H1 (cell line): ENCODE measurements around the gene CCDC71. TPM values are rescaled to one million over a fixed set of nuclear protein-coding genes. Genes with fewer than 3 reads are reported as not detected.

ENCODE experiments used
- CTCF ChIA-PET: fragments of 300-600 bp; sonication (Branson Sonifier 250); formaldehyde crosslinking; loops from one replicate; lab custom pipeline; 2021; ENCODE audit not compliant: partially characterized antibody; lab: Charles Lee
- POLR2A ChIA-PET: fragments of 300-600 bp; sonication (Branson Sonifier 250); formaldehyde crosslinking; loops from one replicate; lab custom pipeline; 2021; ENCODE audit warnings: inconsistent platforms; ENCODE audit not compliant: partially characterized antibody; lab: Charles Lee
- DNase-seq, 2 experiments: peaks; one replicate each; pipeline versions ENCODE4 v3.0.0 to v3.0.0-alpha.2; 2010 to 2022; ENCODE audit warnings: low spot score in 2 of 2, low read depth in 1 of 2, mixed read lengths in 1 of 2
- FAIRE-seq: peaks from 2 replicates; lab custom pipeline; 2011; peaks lifted over from hg19 to GRCh38; lab: Jason Lieb, UNC
- H2AFZ ChIP-seq: 2 replicates; pipeline ENCODE4 v1.8.1; 2012; ENCODE audit warnings: low read length, inconsistent platforms
- H2AK5ac ChIP-seq: 2 replicates; pipeline ENCODE4 v1.6.1; 2013; ENCODE audit warnings: low read depth, low read length
- H2BK120ac ChIP-seq: replicated peaks from 2 replicates; pipeline ENCODE3; 2013; ENCODE audit warnings: low read depth, low read length, inconsistent platforms
- H2BK12ac ChIP-seq: 2 replicates; pipeline ENCODE4 v1.6.1; 2013; ENCODE audit warnings: low read depth, low read length
- H2BK15ac ChIP-seq: 2 replicates; pipeline ENCODE4 v1.6.1; 2013; ENCODE audit warnings: low read length
- H2BK20ac ChIP-seq: 2 replicates; pipeline ENCODE4 v1.6.1; 2013; ENCODE audit warnings: low read length
- H2BK5ac ChIP-seq: 2 replicates; pipeline ENCODE4 v1.6.1; 2013; ENCODE audit warnings: low read depth, low read length
- H3K14ac ChIP-seq: 2 replicates; pipeline ENCODE4 v1.6.1; 2013; ENCODE audit warnings: inconsistent platforms; ENCODE audit not compliant: insufficient read length
- H3K18ac ChIP-seq: 2 replicates; pipeline ENCODE4 v1.6.1; 2013; ENCODE audit warnings: low read length; ENCODE audit errors: extremely low read depth
- H3K23ac ChIP-seq: 2 replicates; pipeline ENCODE4 v1.6.1; 2013; ENCODE audit warnings: inconsistent platforms; ENCODE audit not compliant: insufficient read length
- H3K23me2 ChIP-seq: 2 replicates; pipeline ENCODE4 v1.6.1; 2013; ENCODE audit warnings: low read depth, low read length
- H3K27ac ChIP-seq: 2 replicates; pipeline ENCODE4 v1.6.1; 2011; ENCODE audit warnings: low read depth, low read length, inconsistent platforms
- H3K27me3 ChIP-seq, 4 experiments: replicated peaks in 1 of 4; 1 replicate in 1 of 4; 2 replicates in 3 of 4; pipeline versions ENCODE4 v1.6.1 to v1.8.1; 2011 to 2013; ENCODE audit warnings: low read length in 3 of 4, mild to moderate bottlenecking in 3 of 4, inconsistent platforms in 2 of 4, mixed read lengths in 2 of 4, moderate library complexity in 1 of 4; ENCODE audit not compliant: control insufficient read depth in 3 of 4, insufficient read depth in 3 of 4; ENCODE audit errors: extremely low read depth in 1 of 4
- H3K36me3 ChIP-seq, 4 experiments: 2 replicates each; pipeline versions ENCODE4 v1.6.1 to v1.8.1; 2011 to 2013; ENCODE audit warnings: mild to moderate bottlenecking in 4 of 4, low read length in 3 of 4, moderate library complexity in 2 of 4, control low read depth in 1 of 4, inconsistent platforms in 1 of 4; ENCODE audit not compliant: insufficient read depth in 4 of 4, control insufficient read depth in 2 of 4
- H3K4ac ChIP-seq: replicated peaks from 2 replicates; pipeline ENCODE3; 2013; ENCODE audit warnings: low read length, low read depth, mixed read lengths, inconsistent platforms; ENCODE audit not compliant: insufficient read length
- H3K4me1 ChIP-seq, 4 experiments: replicated peaks in 1 of 4; 1 replicate in 1 of 4; 2 replicates in 3 of 4; pipeline versions ENCODE4 v1.6.1 to v1.8.1; 2011 to 2013; ENCODE audit warnings: low read length in 3 of 4, inconsistent platforms in 2 of 4, mixed read lengths in 1 of 4; ENCODE audit not compliant: insufficient read depth in 4 of 4, control insufficient read depth in 3 of 4
- H3K4me2 ChIP-seq, 2 experiments: 2 replicates each; pipeline versions ENCODE4 v1.6.1 to v1.8.1; 2011 to 2013; ENCODE audit warnings: low read depth in 2 of 2, low read length in 2 of 2, control low read depth in 1 of 2, inconsistent platforms in 1 of 2, mild to moderate bottlenecking in 1 of 2; ENCODE audit not compliant: insufficient read depth in 1 of 2
- H3K4me3 ChIP-seq, 4 experiments: fragments of 200-600, 300-600 bp in 1 of 4; sonication (generic), shearing (Covaris generic), sonication (Bioruptor Twin) in 1 of 4; 2 replicates each; pipeline versions ENCODE4 v1.5.1 to v1.8.1; 2011 to 2016; ENCODE audit warnings: low read length in 4 of 4, low read depth in 3 of 4, control low read depth in 2 of 4, inconsistent platforms in 2 of 4, mild to moderate bottlenecking in 2 of 4, mixed read lengths in 1 of 4, moderate library complexity in 1 of 4; ENCODE audit not compliant: insufficient read depth in 2 of 4; ENCODE audit errors: extremely low read depth in 1 of 4
- H3K56ac ChIP-seq: replicated peaks from 2 replicates; pipeline ENCODE3; 2013; ENCODE audit warnings: low read depth, mild to moderate bottlenecking, mixed read lengths, low read length, inconsistent platforms; ENCODE audit not compliant: insufficient read length
- H3K79me1 ChIP-seq: 2 replicates; pipeline ENCODE4 v1.6.1; 2013; ENCODE audit warnings: low read depth, low read length, control low read depth
- H3K79me2 ChIP-seq, 2 experiments: 2 replicates each; pipeline versions ENCODE4 v1.6.1 to v1.8.1; 2012 to 2013; ENCODE audit warnings: low read length in 2 of 2, mild to moderate bottlenecking in 2 of 2, inconsistent platforms in 1 of 2; ENCODE audit not compliant: insufficient read depth in 2 of 2, control insufficient read depth in 1 of 2
- H3K9ac ChIP-seq, 4 experiments: replicated peaks in 1 of 4; 1 replicate in 1 of 4; 2 replicates in 3 of 4; pipeline versions ENCODE4 v1.6.1 to v1.8.1; 2011 to 2013; ENCODE audit warnings: low read depth in 3 of 4, low read length in 3 of 4, control low read depth in 2 of 4, mild to moderate bottlenecking in 2 of 4, moderate library complexity in 2 of 4, inconsistent platforms in 1 of 4; ENCODE audit errors: extremely low read depth in 1 of 4
- H3K9me3 ChIP-seq, 2 experiments: 2 replicates each; pipeline versions ENCODE4 v1.6.1 to v1.8.1; 2012 to 2013; ENCODE audit warnings: mild to moderate bottlenecking in 2 of 2, moderate library complexity in 2 of 2, control low read depth in 1 of 2, inconsistent platforms in 1 of 2, low read depth in 1 of 2, low read length in 1 of 2, mixed read lengths in 1 of 2; ENCODE audit not compliant: insufficient read depth in 2 of 2
- H4K20me1 ChIP-seq, 2 experiments: replicated peaks in 1 of 2; 2 replicates each; pipeline versions ENCODE3 to v1.8.1; 2011 to 2013; ENCODE audit warnings: inconsistent platforms in 2 of 2, low read length in 2 of 2, mild to moderate bottlenecking in 1 of 2; ENCODE audit not compliant: insufficient read depth in 2 of 2, control insufficient read depth in 1 of 2
- H4K5ac ChIP-seq: 2 replicates; pipeline ENCODE4 v1.6.1; 2013; ENCODE audit warnings: low read length, low read depth, mixed read lengths, inconsistent platforms; ENCODE audit not compliant: insufficient read length
- H4K8ac ChIP-seq: 2 replicates; pipeline ENCODE4 v1.8.0; 2013; ENCODE audit warnings: mild to moderate bottlenecking, moderate library complexity, low read length, inconsistent platforms; ENCODE audit not compliant: insufficient read depth; ENCODE audit errors: extremely low read depth
- H4K91ac ChIP-seq: replicated peaks from 2 replicates; pipeline ENCODE3; 2013; ENCODE audit warnings: low read length, mixed read lengths, inconsistent platforms; ENCODE audit not compliant: insufficient read length
- ASH2L ChIP-seq: fragments of 200-600, 300-600 bp; sonication (generic); IDR thresholded peaks from one replicate; pipeline ENCODE4 v1.7.1; 2017; ENCODE audit warnings: low read length
- CHD2 ChIP-seq: IDR thresholded peaks from 2 replicates; pipeline ENCODE4 v1.6.1; 2012; ENCODE audit warnings: low read length, improper control_type of control experiment
- HDAC2 ChIP-seq, 2 experiments: fragments of 300-600 bp in 1 of 2; sonication (generic) in 1 of 2; IDR thresholded peaks; 2 replicates each; pipeline ENCODE4 v1.6.1; 2011 to 2012; ENCODE audit warnings: low read depth in 2 of 2, low read length in 2 of 2, mild to moderate bottlenecking in 2 of 2, moderate library complexity in 2 of 2, borderline replicate concordance in 1 of 2, inconsistent platforms in 1 of 2
- JUN ChIP-seq: IDR thresholded peaks from 2 replicates; pipeline ENCODE4 v1.6.1; 2011; ENCODE audit warnings: low read depth, mild to moderate bottlenecking, improper control_type of control experiment, low read length
- NRF1 ChIP-seq: IDR thresholded peaks from 2 replicates; pipeline ENCODE4 v1.6.1; 2011; ENCODE audit warnings: mild to moderate bottlenecking, low read depth, low read length, improper control_type of control experiment
- PHF8 ChIP-seq: fragments of 200-600 bp; sonication (generic); conservative IDR thresholded peaks from 2 replicates; pipeline ENCODE4 v1.7.1; 2012; ENCODE audit warnings: low read depth, mild to moderate bottlenecking, inconsistent platforms, low read length, moderate library complexity
- POU5F1 ChIP-seq: IDR thresholded peaks from 2 replicates; pipeline ENCODE4 v1.6.1; 2011; ENCODE audit warnings: low read depth, mild to moderate bottlenecking, low read length, moderate library complexity
- RAD21 ChIP-seq, 2 experiments: IDR thresholded peaks in 1 of 2; conservative IDR thresholded peaks in 1 of 2; 2 replicates each; pipeline ENCODE4 v1.6.1; 2011; ENCODE audit warnings: low read depth in 2 of 2, low read length in 2 of 2, improper control_type of control experiment in 1 of 2, inconsistent platforms in 1 of 2, mild to moderate bottlenecking in 1 of 2, moderate library complexity in 1 of 2
- RBBP5 ChIP-seq: IDR thresholded peaks from 2 replicates; pipeline ENCODE4 v1.7.1; 2012; ENCODE audit warnings: low read depth, mild to moderate bottlenecking, inconsistent platforms, low read length, moderate library complexity, borderline replicate concordance
- TAF7 ChIP-seq: optimal IDR thresholded peaks from 2 replicates; pipeline ENCODE3; 2011; ENCODE audit warnings: low read depth, mild to moderate bottlenecking, inconsistent platforms, low read length, moderate library complexity, borderline replicate concordance
- TBP ChIP-seq: IDR thresholded peaks from 2 replicates; pipeline ENCODE4 v1.6.1; 2011; ENCODE audit warnings: low read depth, low read length, improper control_type of control experiment
- TCF12 ChIP-seq: IDR thresholded peaks from 2 replicates; pipeline ENCODE4 v1.6.1; 2011; ENCODE audit warnings: low read depth, mild to moderate bottlenecking, low read length
- WGBS, 2 experiments: shearing (Covaris generic) in 1 of 2; methylation state at CpG; one replicate each; pipeline versions ENCODE4 v1.1.6 to v1.1.7; 2013 to 2015; ENCODE audit warnings: low lambda C conversion rate in 2 of 2, mixed read lengths in 2 of 2, inconsistent platforms in 1 of 2, low coverage in 1 of 2, missing lambda C conversion rate in 1 of 2; ENCODE audit not compliant: insufficient replicate concordance in 2 of 2, insufficient coverage in 1 of 2, insufficient read length in 1 of 2; ENCODE audit errors: extremely low coverage in 1 of 2, missing lambda C conversion rate in 1 of 2; 5-methylcytosine and 5-hydroxymethylcytosine counted together
- polyA plus RNA-seq, 7 experiments: library from polyadenylated mRNA; depleted of rRNA in 3 of 7; stranded (reverse) in 5 of 7; unstranded in 2 of 7; fragments of >200 nt in 5 of 7; fragments of 200-250 nt in 2 of 7; gene quantifications; 1 replicate in 5 of 7; 2 replicates in 1 of 7; 4 replicates in 1 of 7; pipeline versions ENCODE4 v1.2.1 to v1.2.3, GENCODE V29; 2011 to 2013; ENCODE audit warnings: missing spikeins in 2 of 7, mixed read lengths in 2 of 7
- total RNA-seq: library from RNA; stranded (reverse); fragmentation: NEBNext Ultra II Directional; extraction: Animal tissue kit (Norgen Biotek cat#: 25700); gene quantifications from 2 replicates; pipeline ENCODE4 v1.2.1, GENCODE V29; 2021

The CCDC71 gene
- total and polyA plus RNA-seq, 2 of the 8 experiments (the other 6 are each of a cell fraction or from before 2014, with no cell fraction given): 26.7 to 57.4 TPM

DNA sequence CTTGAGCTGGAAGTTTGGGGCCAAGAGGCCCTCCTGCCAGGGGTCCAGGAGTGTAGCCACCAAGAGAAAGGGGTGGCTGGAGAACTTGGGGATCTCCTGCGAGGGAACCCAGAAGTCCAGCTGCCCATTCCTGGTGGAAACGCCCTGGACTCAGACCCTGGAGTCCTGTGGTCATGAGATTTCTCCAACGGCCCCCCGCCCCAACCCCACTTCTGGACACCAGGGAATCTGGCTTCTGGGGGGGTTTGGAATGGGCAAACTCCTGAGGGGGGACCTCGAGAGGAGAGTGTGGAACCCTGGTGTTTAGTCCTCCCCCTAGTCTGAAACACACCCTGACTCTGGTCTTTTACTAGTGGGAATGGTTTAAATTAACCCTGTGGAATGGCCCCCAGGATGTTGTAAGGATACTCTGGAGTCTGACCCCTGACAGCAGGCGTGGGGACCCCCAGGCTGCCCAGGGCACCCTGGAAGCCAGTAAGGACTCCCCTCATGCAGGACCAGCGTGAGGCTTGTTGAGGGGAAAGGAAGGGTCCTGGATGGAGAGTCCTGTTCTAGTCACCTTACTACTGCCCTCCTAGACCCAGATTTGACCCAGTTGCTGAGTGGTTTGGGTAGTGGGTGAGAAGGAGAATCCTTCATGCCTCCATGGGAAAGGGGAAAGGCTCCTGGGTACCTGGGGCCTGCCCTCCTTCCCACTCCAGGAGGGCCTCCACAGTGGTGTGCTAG is 5.8 kb upstream of the CCDC71 start:
- no peaks in the 10 kb centered on the region for H4K20me1 ChIP-seq
- 66% methylated on average over 5 of the region's 7 CpGs; no CpG with 5 or more reads in 1 of the 2 experiments for WGBS, 2 experiments
- H3K27me3 ChIP-seq: peaks cover 0 to 3% (median 0%) of the 10 kb centered on the region in 4 experiments; a peak in 2 of 7 replicates
- H2AK5ac ChIP-seq: no peak overlapping the region
- H3K9me3 ChIP-seq: no peaks in the 10 kb centered on the region
- H3K79me2 ChIP-seq: no peaks in the 10 kb centered on the region
- no peak overlapping the region; the same call in 1 of the 2 replicates for H2AFZ ChIP-seq
- H3K27ac ChIP-seq: no peak overlapping the region
- peaks cover 7% of the 10 kb centered on the region for H3K23me2 ChIP-seq
- peaks cover 0 to 23% (median 13%) of the 10 kb centered on the region in 4 experiments; a peak in 6 of 7 replicates for H3K4me1 ChIP-seq
- ChIA-PET POLR2A (interaction anchor here (0.6 to 2.1 kb wide), 7 partner anchors 9 to 187 kb away, joined by 3 to 8 read pairs (median 3); partner anchors contain the start of gene NDUFAF3), CTCF (interaction anchor here (0.5 to 5.9 kb wide), 20 partner anchors 9 to 278 kb away, joined by 3 to 38 read pairs (median 4); partner anchors contain the start of genes LAMB2 and USP19)
- no peak overlapping the region for H3K23ac ChIP-seq
- no peak overlapping the region for H2BK15ac ChIP-seq
- no peak overlapping the region for H3K56ac ChIP-seq
- H4K8ac ChIP-seq: no peak overlapping the region; the same call in 1 of the 2 replicates
- H2BK120ac ChIP-seq: no peak overlapping the region
- FAIRE-seq (no peak), DNase-seq (no peak)
- H2BK20ac ChIP-seq: no peak overlapping the region
- H3K4me2 ChIP-seq: peak overlapping the region; percentile 64 to 92
- no peak overlapping the region; the same call in 1 of the 2 replicates for H3K18ac ChIP-seq
- no peak overlapping the region for H2BK5ac ChIP-seq
- H3K79me1 ChIP-seq: no peaks in the 10 kb centered on the region
- H3K4ac ChIP-seq: no peak overlapping the region
- peak overlapping the region; percentile 66 to 94 (median 78) for H3K4me3 ChIP-seq
- H3K36me3 ChIP-seq: no peaks in the 10 kb centered on the region
- peak overlapping the region in 3 of 4 experiments; percentile 19 to 59 (median 58); a peak in 5 of 7 replicates for H3K9ac ChIP-seq
- no peak overlapping the region for H4K91ac ChIP-seq
- H2BK12ac ChIP-seq: no peak overlapping the region
- H4K5ac ChIP-seq: no peak overlapping the region
- H3K14ac ChIP-seq: no peak overlapping the region
- TF ChIP-seq TBP (no peak), POU5F1 (no peak), CHD2 (no peak), ASH2L (no peak), TAF7 (no peak), TCF12 (no peak), RAD21 (IDR thresholded peaks at IDR 0.05 in 1 of 2, conservative IDR thresholded peaks at IDR 0.05 in 1 of 2; ENCODE audit: low read depth in 2 of 2, low read length in 2 of 2) (no peak), HDAC2 (IDR thresholded peaks at IDR 0.05; ENCODE audit: borderline replicate concordance in 1 of 2, low read depth in 2 of 2, low read length in 2 of 2) (no peak), NRF1 (no peak), JUN (no peak), PHF8 (no peak), RBBP5 (no peak)
